ENCODE data around the gene DSCAML1.

Gene DSCAML1

DNA sequence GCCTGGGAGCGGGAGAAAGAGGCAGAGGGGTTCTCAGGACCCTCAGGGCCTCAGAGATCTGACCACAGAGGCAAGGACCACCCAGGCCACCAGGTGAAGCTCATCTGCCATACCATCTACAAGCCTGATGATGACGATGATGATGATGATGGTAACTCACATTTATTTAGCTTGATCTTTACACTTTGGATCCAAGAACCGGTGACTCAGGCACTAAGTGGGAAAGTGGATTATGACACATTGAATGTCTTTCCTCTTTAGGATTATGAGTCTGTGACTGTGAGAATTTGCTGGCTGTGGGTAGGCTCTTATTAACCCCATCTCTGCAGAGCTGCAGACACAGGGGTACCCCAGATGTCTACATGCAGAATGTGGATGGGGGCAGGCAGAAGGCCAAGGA is 110.3 kb downstream of the DSCAML1 start:
- DNase-seq (ENCODE audit: extremely low read depth, low read depth) = no peak
- TF ChIP-seq, protein P1, sequence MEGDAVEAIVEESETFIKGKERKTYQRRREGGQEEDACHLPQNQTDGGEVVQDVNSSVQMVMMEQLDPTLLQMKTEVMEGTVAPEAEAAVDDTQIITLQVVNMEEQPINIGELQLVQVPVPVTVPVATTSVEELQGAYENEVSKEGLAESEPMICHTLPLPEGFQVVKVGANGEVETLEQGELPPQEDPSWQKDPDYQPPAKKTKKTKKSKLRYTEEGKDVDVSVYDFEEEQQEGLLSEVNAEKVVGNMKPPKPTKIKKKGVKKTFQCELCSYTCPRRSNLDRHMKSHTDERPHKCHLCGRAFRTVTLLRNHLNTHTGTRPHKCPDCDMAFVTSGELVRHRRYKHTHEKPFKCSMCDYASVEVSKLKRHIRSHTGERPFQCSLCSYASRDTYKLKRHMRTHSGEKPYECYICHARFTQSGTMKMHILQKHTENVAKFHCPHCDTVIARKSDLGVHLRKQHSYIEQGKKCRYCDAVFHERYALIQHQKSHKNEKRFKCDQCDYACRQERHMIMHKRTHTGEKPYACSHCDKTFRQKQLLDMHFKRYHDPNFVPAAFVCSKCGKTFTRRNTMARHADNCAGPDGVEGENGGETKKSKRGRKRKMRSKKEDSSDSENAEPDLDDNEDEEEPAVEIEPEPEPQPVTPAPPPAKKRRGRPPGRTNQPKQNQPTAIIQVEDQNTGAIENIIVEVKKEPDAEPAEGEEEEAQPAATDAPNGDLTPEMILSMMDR (IDR thresholded peaks at IDR 0.05; ENCODE audit: low read depth, low read length) = no peak

DNA sequence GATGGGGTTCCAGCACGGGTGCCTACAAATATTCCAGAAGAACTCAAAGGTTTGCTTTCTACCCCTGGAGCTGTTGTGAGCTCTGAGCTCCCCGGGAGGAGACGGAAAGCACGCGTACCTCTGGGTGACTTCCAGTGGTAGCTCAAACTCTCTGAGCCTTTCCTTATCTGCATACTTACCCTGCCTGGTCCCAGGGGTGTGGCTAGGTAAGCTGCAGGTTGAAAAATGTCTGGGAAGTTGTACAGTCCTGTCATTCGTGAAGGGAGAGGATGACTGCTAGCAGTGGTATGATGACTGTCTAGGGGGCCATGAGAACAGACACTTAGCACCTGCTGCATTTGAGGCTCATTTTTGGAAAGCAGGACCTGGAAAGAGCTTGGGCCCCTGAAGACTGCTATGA is 111.5 kb downstream of the DSCAML1 start:
- TF ChIP-seq, protein P1 (IDR thresholded peaks at IDR 0.05; ENCODE audit: low read depth, low read length) = no peak
- no peak for DNase-seq (ENCODE audit: extremely low read depth, low read depth)

DNA sequence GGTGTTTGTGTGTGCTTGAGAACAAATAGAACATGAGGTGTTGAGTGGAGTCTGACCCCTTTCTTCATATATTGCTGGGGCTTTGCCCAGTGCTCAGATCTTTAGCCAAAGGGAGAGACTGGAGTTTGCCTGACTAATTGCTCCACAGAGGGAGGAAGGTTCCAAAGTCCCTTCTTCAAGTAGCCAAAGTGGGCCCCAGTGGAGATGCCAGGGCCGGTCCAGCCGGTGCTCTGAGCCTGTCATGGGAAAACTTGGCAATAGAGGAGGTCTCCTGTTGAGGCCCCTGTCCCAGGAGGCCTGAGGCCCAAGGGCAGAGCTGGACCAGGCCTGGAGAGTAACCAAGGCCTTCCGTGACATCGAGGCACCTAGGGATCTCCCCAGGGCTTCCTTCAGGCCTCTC is 112.3 kb downstream of the DSCAML1 start:
- TF ChIP-seq, protein P1 (IDR thresholded peaks at IDR 0.05; ENCODE audit: low read depth, low read length) = no peak

DNA sequence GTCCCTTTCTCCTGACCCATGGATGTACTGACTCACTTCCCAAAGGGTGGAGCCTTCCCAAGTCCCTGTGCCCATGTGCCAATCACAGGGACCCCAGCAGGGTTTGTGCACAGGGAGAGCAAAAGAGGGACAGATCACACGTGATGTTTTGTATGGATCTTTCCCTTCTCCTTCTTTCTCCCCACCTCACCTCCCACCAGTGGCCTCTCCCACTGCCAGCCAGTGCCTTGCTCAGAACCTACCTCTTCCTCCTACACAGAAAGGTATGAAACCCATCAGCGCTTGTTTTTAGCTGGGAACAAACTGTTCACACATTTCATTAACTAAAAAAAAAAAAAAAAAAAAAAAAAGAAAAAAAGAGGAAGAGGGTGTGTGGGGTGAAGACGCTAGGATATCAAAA is 112.9 kb downstream of the DSCAML1 start:
- no peak for DNase-seq (ENCODE audit: extremely low read depth, low read depth)

More for the DNA sequence above, 112.3 kb downstream of the DSCAML1 start:
- DNase-seq (ENCODE audit: extremely low read depth, low read depth) = no peak

DNA sequence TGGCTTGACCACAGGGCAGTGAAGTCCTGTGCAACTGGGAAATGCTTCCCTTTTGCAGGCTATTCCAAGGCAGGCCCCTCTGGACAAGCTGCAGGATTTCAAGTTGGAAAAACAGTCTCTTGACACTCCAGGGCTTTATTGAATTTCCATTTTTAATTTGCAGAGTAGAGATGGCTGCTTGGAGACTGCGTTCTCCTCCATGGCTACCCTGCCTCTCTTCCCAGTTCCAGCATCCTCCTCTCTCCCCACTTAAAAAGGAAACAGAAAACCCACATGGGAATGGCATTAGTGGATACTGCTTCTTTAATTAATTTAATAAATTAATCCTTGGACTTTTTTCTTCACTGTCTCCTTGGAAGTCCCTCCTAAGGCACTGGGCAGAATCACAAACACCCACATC is 115.6 kb downstream of the DSCAML1 start:
- TF ChIP-seq, protein P1 (IDR thresholded peaks at IDR 0.05; ENCODE audit: low read depth, low read length) = no peak
- no peak for DNase-seq (ENCODE audit: extremely low read depth, low read depth)

More for the DNA sequence above, 112.9 kb downstream of the DSCAML1 start:
- TF ChIP-seq, protein P1 (IDR thresholded peaks at IDR 0.05; ENCODE audit: low read depth, low read length) = no peak

DNA sequence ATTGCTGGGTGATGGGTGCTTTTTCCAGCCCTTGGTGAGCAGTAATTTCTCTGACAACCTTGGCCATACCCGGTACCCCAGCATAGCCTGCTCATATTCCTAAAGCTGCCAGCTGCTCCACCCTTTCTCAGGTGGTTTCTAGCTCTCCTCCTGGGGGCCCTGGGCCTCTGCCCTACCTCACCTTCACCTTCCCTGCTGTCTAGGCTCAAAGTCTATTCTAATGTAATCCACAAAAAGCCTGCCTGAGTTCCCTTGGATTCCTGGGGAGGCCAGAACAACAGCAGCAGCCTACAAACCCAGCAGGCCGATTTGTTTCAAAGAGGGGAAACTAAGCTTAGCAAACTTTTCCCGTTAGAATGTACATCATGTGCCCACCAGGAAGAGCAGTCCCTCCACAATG is 117.6 kb downstream of the DSCAML1 start:
- DNase-seq (ENCODE audit: extremely low read depth, low read depth) = no peak

DNA sequence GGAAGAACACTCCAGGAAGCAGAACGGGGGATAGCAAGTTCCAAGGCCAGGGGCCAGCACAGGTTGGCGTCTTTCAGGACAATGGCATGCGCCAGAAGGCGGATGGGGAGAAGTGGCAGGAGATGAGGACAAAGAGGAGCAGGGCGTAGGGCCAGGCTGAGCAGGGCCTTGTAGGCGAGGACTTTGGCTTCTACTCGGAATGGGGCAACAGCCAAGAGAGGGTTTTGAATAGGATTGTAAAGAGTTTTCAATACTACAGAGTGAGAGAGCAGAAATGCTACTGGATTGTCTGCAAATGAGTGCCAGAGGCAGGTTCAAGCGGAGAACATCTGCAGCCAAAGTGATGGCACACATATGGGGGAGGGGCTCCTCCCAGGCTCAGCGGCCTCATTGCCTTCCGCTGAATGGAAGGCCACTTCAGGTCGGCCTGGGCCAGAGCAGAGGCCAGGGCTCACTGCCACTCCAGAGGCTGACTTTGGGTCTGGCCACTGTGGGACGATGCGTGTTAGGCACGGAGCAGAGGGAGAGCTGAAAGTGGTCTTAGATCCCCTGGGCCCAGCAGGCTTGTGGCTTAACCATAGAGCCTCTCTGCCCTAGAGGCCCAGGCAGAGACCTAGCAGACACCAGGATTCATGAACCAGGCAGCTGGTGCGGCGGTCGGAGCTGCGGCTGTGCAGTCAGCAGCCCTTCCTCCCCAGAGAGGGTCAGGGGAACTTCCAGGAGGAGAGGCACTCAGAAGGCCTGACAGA is 118.2 kb downstream of the DSCAML1 start:
- DNase-seq (ENCODE audit: extremely low read depth, low read depth) = no peak
- TF ChIP-seq, protein P1 (IDR thresholded peaks at IDR 0.05; ENCODE audit: low read depth, low read length) = no peak

More for the DNA sequence above, 117.6 kb downstream of the DSCAML1 start:
- TF ChIP-seq, protein P1 (IDR thresholded peaks at IDR 0.05; ENCODE audit: low read depth, low read length) = no peak
